SU-DHL-6 (cell line): ENCODE results near the gene NUP153.

Source experiments
- H2AFZ ChIP-seq: fragments of 200-600 bp; sonication (generic); 2 replicates; pipeline ENCODE4 v1.6.1; 2014; ENCODE audit warnings: low read depth, mild to moderate bottlenecking, moderate library complexity, mixed read lengths, antibody characterized with exemption, low read length; ENCODE audit not compliant: severe bottlenecking
- H3F3A ChIP-seq: fragments of 200-600 bp; shearing (Covaris generic); 2 replicates; pipeline ENCODE4 v1.6.0; 2016; ENCODE audit warnings: antibody characterized with exemption, mild to moderate bottlenecking; ENCODE audit not compliant: insufficient read depth
- H3K27ac ChIP-seq: fragments of 200-600 bp; sonication (generic); 2 replicates; pipeline ENCODE4 v1.5.1; 2016; ENCODE audit warnings: low read depth, mild to moderate bottlenecking, low read length, moderate library complexity, mixed read lengths
- H3K27me3 ChIP-seq: fragments of 200-600 bp; sonication (generic), shearing (Covaris generic); 2 replicates; pipeline ENCODE4 v1.6.0; 2014; ENCODE audit warnings: mild to moderate bottlenecking, low read length
- H3K36me3 ChIP-seq: fragments of 200-600 bp; sonication (generic); 2 replicates; pipeline ENCODE4 v1.6.1; 2014; ENCODE audit warnings: mild to moderate bottlenecking, low read length, mixed read lengths
- H3K4me2 ChIP-seq: fragments of 300-600, 200-600 bp; shearing (Covaris generic), sonication (generic); 2 replicates; pipeline ENCODE4 v1.6.0; 2014; ENCODE audit warnings: low read length, low read depth, mild to moderate bottlenecking; ENCODE audit not compliant: poor library complexity, severe bottlenecking
- H3K4me3 ChIP-seq: fragments of 200-600 bp; sonication (generic); 2 replicates; pipeline ENCODE4 v1.5.1; 2014; ENCODE audit warnings: antibody characterized with exemption, low read length, mild to moderate bottlenecking, mixed read lengths; ENCODE audit not compliant: insufficient read depth, poor library complexity, severe bottlenecking
- H3K79me2 ChIP-seq: fragments of 200-600 bp; sonication (generic); 2 replicates; pipeline ENCODE4 v1.6.1; 2014; ENCODE audit warnings: mild to moderate bottlenecking, low read length, moderate library complexity; ENCODE audit not compliant: insufficient read depth
- H3K9ac ChIP-seq: fragments of 200-600 bp; sonication (generic); 2 replicates; pipeline ENCODE4 v1.7.0; 2014; ENCODE audit warnings: mild to moderate bottlenecking, low read length
- H3K9me2 ChIP-seq: fragments of 200-600 bp; sonication (generic); replicated peaks from 2 replicates; pipeline ENCODE4 v1.6.1; 2014; ENCODE audit warnings: low read length; ENCODE audit not compliant: insufficient read depth
- H3K9me3 ChIP-seq: fragments of 200-600 bp; sonication (generic); 2 replicates; pipeline ENCODE4 v1.6.1; 2014; ENCODE audit warnings: low read length, mixed read lengths; ENCODE audit not compliant: insufficient read depth
- H4K20me1 ChIP-seq: fragments of 200-600 bp; sonication (generic); 2 replicates; pipeline ENCODE4 v1.6.1; 2014; ENCODE audit warnings: low read depth, mild to moderate bottlenecking, antibody characterized with exemption, low read length, moderate library complexity, mixed read lengths
- EZH2phosphoT487 ChIP-seq: fragments of 200-600 bp; sonication (generic), shearing (Covaris generic); conservative IDR thresholded peaks from 2 replicates; pipeline ENCODE4 v1.6.1; 2018; ENCODE audit warnings: mild to moderate bottlenecking, antibody characterized with exemption, low read length, moderate library complexity, mixed read lengths
- TF ChIP-seq, protein P1 (sequence below): fragments of 200-600 bp; sonication (generic); IDR thresholded peaks from one replicate; pipeline ENCODE4 v1.5.1; 2017; ENCODE audit warnings: antibody characterized with exemption, mild to moderate bottlenecking, low read length, moderate library complexity; ENCODE audit not compliant: insufficient read depth, poor library complexity, severe bottlenecking

The NUP153 gene

DNA sequence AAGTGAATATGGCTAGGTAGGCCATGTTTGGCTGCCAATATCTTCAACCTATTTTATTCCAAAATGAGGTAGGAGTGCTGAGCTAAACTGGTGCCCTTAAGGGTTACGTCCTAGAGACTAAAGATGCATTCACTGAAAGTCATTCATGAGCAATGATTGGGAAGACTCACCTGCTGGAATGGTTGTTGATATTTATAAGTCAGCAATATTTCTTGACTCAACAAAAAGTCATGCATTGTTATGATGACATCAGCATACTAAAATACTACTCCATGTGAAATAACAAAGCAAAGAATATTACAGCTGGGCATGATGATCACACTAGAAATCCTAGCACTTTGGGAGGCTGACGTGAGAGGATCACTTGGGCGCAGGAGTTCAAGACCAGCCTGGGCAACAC is 17.6 kb upstream of the NUP153 start:
- Histone ChIP-seq H3K9ac (no peak overlapping the region), H3K27ac (no peak overlapping the region), H3K9me3 (no peaks in the 10 kb centered on the region), H3K4me2 (no peak overlapping the region), H2AFZ (no peak overlapping the region), H3K27me3 (no peaks in the 10 kb centered on the region), H3F3A (no peaks in the 10 kb centered on the region), H3K9me2 (no peaks in the 10 kb centered on the region), H3K4me3 (no peak overlapping the region), H3K79me2 (no peaks in the 10 kb centered on the region), H3K36me3 (no peaks in the 10 kb centered on the region), H4K20me1 (no peaks in the 10 kb centered on the region)
- TF ChIP-seq, protein P1, sequence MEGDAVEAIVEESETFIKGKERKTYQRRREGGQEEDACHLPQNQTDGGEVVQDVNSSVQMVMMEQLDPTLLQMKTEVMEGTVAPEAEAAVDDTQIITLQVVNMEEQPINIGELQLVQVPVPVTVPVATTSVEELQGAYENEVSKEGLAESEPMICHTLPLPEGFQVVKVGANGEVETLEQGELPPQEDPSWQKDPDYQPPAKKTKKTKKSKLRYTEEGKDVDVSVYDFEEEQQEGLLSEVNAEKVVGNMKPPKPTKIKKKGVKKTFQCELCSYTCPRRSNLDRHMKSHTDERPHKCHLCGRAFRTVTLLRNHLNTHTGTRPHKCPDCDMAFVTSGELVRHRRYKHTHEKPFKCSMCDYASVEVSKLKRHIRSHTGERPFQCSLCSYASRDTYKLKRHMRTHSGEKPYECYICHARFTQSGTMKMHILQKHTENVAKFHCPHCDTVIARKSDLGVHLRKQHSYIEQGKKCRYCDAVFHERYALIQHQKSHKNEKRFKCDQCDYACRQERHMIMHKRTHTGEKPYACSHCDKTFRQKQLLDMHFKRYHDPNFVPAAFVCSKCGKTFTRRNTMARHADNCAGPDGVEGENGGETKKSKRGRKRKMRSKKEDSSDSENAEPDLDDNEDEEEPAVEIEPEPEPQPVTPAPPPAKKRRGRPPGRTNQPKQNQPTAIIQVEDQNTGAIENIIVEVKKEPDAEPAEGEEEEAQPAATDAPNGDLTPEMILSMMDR = no peak
- TF ChIP-seq EZH2phosphoT487 = no peak

DNA sequence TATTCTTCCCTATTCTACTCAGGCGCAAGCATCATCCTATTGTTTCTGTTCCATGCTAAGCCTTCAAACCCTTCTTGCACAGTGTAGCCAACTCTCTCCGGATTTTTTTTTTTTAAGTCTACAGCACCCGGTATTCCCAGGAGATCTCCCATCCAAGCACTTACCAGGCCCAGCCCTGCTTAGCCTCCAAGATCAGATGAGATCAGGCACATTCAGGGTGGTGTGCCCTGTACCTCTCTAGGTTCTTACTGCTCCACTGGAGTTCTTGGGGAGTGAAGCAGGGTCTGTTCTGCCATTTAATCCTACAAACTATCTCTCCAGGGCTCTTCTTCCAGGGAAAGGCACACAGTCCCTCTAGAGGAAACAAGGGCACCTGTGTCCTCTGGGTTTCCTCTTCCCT is 14.9 kb upstream of the NUP153 start:
- H3K9me2 ChIP-seq = no peaks in the 10 kb centered on the region
- no peak overlapping the region for H2AFZ ChIP-seq
- no peak overlapping the region for H3K27ac ChIP-seq
- H3K79me2 ChIP-seq = no peaks in the 10 kb centered on the region
- H3K9ac ChIP-seq = no peak overlapping the region
- no peaks in the 10 kb centered on the region for H3K36me3 ChIP-seq
- no peaks in the 10 kb centered on the region for H3K9me3 ChIP-seq
- no peak for TF ChIP-seq EZH2phosphoT487
- TF ChIP-seq, protein P1 = no peak
- H3F3A ChIP-seq = no peaks in the 10 kb centered on the region
- H3K4me2 ChIP-seq = no peak overlapping the region
- H4K20me1 ChIP-seq = no peaks in the 10 kb centered on the region
- no peak overlapping the region for H3K4me3 ChIP-seq
- no peaks in the 10 kb centered on the region for H3K27me3 ChIP-seq

DNA sequence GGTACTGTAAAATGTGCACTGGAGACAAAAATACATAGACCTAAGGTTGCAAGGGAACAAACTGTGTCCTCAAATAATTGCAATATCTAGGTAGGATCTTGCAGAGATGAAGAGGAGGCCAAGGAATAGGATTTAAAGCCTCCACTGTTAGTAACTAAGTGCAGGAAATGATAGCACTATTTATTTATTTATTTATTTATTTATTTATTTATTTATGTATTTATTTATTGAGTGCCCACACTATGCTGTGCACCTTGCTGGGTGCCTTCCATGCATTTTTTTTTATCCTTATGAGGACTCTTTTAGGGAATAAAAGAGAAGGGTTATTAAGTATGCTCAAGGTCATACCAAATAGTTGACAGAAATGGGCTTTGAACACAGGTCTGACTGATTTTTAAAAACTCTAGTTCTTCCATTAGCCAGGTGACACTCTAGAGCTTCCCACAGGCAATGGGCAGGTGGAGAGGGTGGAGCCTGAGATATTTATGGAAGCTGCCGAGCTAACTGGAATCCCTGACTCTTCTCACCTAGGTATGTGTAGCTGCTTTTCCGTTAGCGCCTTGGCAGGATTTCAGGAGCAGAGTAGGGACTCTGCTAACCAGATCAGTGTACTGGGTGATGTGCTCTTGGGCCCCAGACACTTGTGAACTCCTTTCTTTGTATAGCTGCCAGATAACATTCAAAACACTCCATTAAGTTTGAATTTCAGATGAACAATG is 12.8 kb upstream of the NUP153 start:
- no peak overlapping the region for H3K27ac ChIP-seq
- H3K9me3 ChIP-seq = no peaks in the 10 kb centered on the region
- no peak overlapping the region for H3K9ac ChIP-seq
- H3K9me2 ChIP-seq = no peaks in the 10 kb centered on the region
- H2AFZ ChIP-seq = no peak overlapping the region
- H3K4me3 ChIP-seq = no peak overlapping the region
- H3K79me2 ChIP-seq = no peaks in the 10 kb centered on the region
- H4K20me1 ChIP-seq = no peaks in the 10 kb centered on the region
- no peak overlapping the region for H3K4me2 ChIP-seq
- no peaks in the 10 kb centered on the region for H3F3A ChIP-seq
- no peak for TF ChIP-seq EZH2phosphoT487
- TF ChIP-seq, protein P1 = no peak
- no peaks in the 10 kb centered on the region for H3K36me3 ChIP-seq
- no peaks in the 10 kb centered on the region for H3K27me3 ChIP-seq
